Right atrium auricular region (tissue), 2 donors: ENCODE measurements around the gene SLIT3. TPM values are rescaled to one million over a fixed set of nuclear protein-coding genes. Genes with fewer than 3 reads are reported as not detected.
A peak's percentile ranks its signal among the peaks of the same experiment; 100 is the strongest.

Experiments
- DNase-seq: peaks from one replicate; pipeline ENCODE4 v3.0.0-alpha.2; 2019; ENCODE audit warnings: low spot score
- H3K27ac ChIP-seq, 2 donors: fragments of 200-600 bp; sonication (generic); 1 replicate in 1 of 2; 2 replicates in 1 of 2; pipeline ENCODE4 v1.5.1; 2016 to 2019
- H3K27me3 ChIP-seq, 2 donors: fragments of 200-600 bp; sonication (generic); one replicate each; pipeline versions ENCODE4 v1.5.1 to v1.6.0; 2017 to 2019
- H3K36me3 ChIP-seq: fragments of 200-600 bp; sonication (generic); one replicate; pipeline ENCODE4 v1.5.1; 2016
- H3K4me1 ChIP-seq, 2 donors: fragments of 200-600 bp; sonication (generic); one replicate each; pipeline versions ENCODE4 v1.5.1 to v1.6.0; 2017 to 2019
- H3K4me3 ChIP-seq, 2 donors: fragments of 200-600 bp; sonication (generic); 1 replicate in 1 of 2; 2 replicates in 1 of 2; pipeline ENCODE4 v1.5.1; 2017 to 2019; ENCODE audit warnings: mild to moderate bottlenecking in 1 of 2, moderate library complexity in 1 of 2
- H3K9me3 ChIP-seq, 2 donors: fragments of 200-600 bp; sonication (generic); one replicate each; pipeline ENCODE4 v1.5.1; 2019
- total RNA-seq, 2 donors: library from RNA; depleted of rRNA; stranded (reverse); fragments of >200 nt; gene quantifications; one replicate each; pipeline ENCODE4 v1.1.0, GENCODE V29; 2016
- TF ChIP-seq, protein P1 (sequence below), 2 donors: fragments of 200-600 bp; sonication (generic); IDR thresholded peaks; one replicate each; pipeline ENCODE4 v1.5.1; 2019; ENCODE audit warnings: antibody characterized with exemption in 2 of 2

Gene SLIT3
- total RNA-seq, 2 donors from 2014 or later = 66.1 to 85.8 TPM

GRCh38 chr5:169121630-169122420 lies 179.1 kb downstream of the SLIT3 start:
- TF ChIP-seq, protein P1, sequence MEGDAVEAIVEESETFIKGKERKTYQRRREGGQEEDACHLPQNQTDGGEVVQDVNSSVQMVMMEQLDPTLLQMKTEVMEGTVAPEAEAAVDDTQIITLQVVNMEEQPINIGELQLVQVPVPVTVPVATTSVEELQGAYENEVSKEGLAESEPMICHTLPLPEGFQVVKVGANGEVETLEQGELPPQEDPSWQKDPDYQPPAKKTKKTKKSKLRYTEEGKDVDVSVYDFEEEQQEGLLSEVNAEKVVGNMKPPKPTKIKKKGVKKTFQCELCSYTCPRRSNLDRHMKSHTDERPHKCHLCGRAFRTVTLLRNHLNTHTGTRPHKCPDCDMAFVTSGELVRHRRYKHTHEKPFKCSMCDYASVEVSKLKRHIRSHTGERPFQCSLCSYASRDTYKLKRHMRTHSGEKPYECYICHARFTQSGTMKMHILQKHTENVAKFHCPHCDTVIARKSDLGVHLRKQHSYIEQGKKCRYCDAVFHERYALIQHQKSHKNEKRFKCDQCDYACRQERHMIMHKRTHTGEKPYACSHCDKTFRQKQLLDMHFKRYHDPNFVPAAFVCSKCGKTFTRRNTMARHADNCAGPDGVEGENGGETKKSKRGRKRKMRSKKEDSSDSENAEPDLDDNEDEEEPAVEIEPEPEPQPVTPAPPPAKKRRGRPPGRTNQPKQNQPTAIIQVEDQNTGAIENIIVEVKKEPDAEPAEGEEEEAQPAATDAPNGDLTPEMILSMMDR (IDR thresholded peaks at IDR 0.05) = no peak
- Histone ChIP-seq H3K27me3 (no peaks in the 10 kb centered on the region), H3K9me3 (no peaks in the 10 kb centered on the region), H3K4me3 (no peak overlapping the region), H3K36me3 (no peaks in the 10 kb centered on the region), H3K4me1 (peaks cover 0 to 7% of the 10 kb centered on the region in 2 donors), H3K27ac (no peak overlapping the region)
- no peak for DNase-seq

DNA sequence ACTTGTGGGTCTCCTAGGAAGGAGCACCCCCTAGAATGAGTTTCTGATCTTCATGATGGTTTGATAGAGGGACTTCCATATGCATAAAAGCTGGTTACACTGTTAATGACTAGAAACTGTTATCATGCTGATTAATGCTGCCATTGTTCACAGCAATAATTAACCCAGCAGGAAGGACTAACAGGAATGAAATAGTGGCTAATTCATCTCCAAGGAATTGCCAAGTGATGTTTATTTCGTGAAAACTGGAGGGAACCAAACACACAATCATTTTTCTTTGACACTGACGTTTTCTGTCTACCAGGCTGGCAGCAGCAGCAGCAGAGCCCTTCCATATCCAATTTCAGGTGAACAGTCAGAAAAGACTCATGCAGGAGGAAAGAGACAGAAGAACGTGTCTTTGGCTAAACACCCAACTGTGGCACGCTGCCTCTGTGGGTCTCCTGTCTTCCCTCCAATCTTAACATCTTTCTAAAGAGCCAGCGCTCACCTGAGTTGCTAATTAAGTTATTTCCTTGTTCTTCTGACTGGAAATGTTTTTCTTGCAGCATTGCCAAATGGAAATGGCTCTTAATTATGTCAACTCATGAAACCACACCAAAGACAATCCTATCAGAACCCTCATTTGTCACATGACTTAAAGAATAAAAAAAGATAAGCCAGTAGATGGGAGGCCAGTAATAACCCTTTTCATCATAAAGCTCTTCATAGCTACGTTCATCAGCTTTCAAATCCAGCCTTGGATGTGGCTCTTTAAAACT lies 181.5 kb downstream of the SLIT3 start:
- Histone ChIP-seq H3K36me3 (no peaks in the 10 kb centered on the region), H3K9me3 (no peaks in the 10 kb centered on the region), H3K27ac (no peak overlapping the region), H3K27me3 (no peaks in the 10 kb centered on the region), H3K4me3 (no peak overlapping the region), H3K4me1 (peaks cover 0 to 15% of the 10 kb centered on the region in 2 donors)
- no peak for DNase-seq
- TF ChIP-seq, protein P1 (IDR thresholded peaks at IDR 0.05) = no peak

DNA sequence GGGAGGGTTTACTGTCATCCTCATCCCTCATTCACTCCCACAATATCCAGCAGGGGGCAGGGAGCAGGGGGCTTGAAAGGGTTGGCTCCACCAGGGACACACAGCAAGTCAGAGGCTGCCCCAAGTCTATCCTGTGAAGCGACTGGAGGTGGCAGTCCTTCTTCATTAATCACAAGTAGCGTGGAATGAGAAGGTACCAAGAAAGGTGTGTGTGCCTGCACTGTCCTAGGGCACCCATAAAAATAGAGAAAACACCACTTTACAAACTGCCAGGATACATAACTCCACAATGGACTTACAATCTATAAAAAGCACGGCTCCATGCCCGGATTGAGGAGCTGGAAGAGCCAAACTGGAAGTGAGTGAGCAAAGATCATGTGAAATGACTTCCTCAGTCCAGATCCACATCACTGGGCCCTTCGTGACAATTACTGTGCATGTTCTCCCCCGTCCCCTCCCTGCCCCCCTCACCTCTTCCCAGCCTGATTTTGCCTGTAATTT lies 183.9 kb downstream of the SLIT3 start:
- peaks cover 0 to 21% of the 10 kb centered on the region in 2 donors for H3K4me1 ChIP-seq
- H3K36me3 ChIP-seq = no peaks in the 10 kb centered on the region
- no peaks in the 10 kb centered on the region for H3K9me3 ChIP-seq
- no peak overlapping the region for H3K4me3 ChIP-seq
- no peaks in the 10 kb centered on the region for H3K27me3 ChIP-seq
- H3K27ac ChIP-seq = peak overlapping the region; percentile 60 to 74
- no peak for DNase-seq
- TF ChIP-seq, protein P1 (IDR thresholded peaks at IDR 0.05) = peak in 1 of 2 donors; percentile 36

DNA sequence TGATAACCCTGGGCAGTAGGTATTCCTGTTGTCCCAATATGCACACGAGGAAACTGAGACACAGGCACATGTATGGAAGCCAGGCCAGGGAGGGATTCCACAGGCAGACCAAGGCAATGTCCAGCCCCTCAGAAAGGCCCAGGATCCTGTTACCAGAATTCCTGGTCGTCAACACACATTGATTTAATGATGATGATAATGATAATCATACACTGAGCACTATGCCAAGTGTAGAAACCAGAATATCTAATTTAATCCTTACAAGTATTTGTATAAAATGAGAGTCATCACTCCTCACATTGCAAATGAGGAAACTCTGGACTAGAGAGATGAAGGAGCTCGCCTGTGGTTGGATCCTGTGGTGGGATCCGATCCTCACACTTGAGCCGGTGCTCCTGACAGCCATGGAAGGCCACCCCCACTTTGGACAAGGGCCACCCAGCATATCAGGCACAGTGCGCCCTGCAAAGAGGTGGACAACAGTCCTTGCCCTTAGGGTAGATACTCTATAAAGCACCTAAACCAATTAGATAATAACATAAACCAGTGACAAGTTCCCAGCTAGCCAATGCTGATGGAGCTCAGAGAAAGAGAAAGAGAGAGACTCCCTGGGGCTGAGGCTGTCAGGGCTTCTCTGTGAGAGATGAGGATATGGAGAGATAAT lies 185.3 kb downstream of the SLIT3 start:
- no peak overlapping the region for H3K27ac ChIP-seq
- no peak for DNase-seq
- no peaks in the 10 kb centered on the region for H3K27me3 ChIP-seq
- no peaks in the 10 kb centered on the region for H3K36me3 ChIP-seq
- H3K9me3 ChIP-seq = no peaks in the 10 kb centered on the region
- H3K4me1 ChIP-seq = peaks cover 0 to 21% of the 10 kb centered on the region in 2 donors
- TF ChIP-seq, protein P1 (IDR thresholded peaks at IDR 0.05) = no peak
- H3K4me3 ChIP-seq = no peak overlapping the region

DNA sequence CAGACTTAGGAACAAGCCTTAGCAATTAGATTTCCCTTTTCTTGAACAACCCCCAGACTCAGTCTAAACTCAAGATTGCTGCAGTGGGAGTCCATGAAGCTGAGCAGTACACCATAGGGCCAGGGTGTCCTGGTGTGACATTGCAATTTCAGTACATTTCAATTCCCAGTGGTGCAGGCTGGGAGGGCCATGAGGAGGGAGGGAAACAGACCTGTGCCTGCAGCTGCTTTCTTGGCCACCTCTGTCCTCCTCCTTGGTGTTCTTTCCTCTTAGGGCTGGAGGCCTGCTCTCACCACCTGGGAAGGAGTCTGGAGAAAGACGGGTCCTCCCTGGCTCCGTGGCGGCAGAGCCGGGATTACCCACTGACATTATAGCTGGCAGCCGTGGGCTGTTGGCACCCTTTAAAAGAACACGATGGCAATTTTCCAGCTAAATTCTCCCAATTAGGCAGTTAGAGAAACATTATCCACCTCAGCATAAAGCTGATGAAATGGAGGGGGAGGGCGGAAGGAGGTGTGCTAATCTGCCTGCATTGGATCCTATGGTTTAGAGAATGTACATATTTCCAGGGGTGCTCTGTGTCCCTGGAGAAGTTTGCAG lies 186.4 kb downstream of the SLIT3 start:
- Histone ChIP-seq H3K36me3 (no peaks in the 10 kb centered on the region), H3K4me1 (peaks cover 0 to 21% of the 10 kb centered on the region in 2 donors), H3K9me3 (no peaks in the 10 kb centered on the region), H3K4me3 (no peak overlapping the region), H3K27ac (no peak overlapping the region), H3K27me3 (no peaks in the 10 kb centered on the region)
- TF ChIP-seq, protein P1 (IDR thresholded peaks at IDR 0.05) = no peak
- no peak for DNase-seq
